GM10266 (cell line): ENCODE results near the gene CEP131.

ENCODE experiments used
- DNase-seq: peaks from one replicate; pipeline ENCODE4 v3.0.0; 2012; ENCODE audit errors: extremely low spot score
- TF ChIP-seq, protein P1 (sequence below): IDR thresholded peaks from 2 replicates; pipeline ENCODE4 v1.5.1; 2012; ENCODE audit warnings: mild to moderate bottlenecking, low read depth; ENCODE audit not compliant: control insufficient read depth, insufficient read depth; ENCODE audit errors: missing control alignments

The CEP131 gene

GRCh38 chr17:81243333-81243664, 20.5 kb upstream of the CEP131 start:
- TF ChIP-seq, protein P1, sequence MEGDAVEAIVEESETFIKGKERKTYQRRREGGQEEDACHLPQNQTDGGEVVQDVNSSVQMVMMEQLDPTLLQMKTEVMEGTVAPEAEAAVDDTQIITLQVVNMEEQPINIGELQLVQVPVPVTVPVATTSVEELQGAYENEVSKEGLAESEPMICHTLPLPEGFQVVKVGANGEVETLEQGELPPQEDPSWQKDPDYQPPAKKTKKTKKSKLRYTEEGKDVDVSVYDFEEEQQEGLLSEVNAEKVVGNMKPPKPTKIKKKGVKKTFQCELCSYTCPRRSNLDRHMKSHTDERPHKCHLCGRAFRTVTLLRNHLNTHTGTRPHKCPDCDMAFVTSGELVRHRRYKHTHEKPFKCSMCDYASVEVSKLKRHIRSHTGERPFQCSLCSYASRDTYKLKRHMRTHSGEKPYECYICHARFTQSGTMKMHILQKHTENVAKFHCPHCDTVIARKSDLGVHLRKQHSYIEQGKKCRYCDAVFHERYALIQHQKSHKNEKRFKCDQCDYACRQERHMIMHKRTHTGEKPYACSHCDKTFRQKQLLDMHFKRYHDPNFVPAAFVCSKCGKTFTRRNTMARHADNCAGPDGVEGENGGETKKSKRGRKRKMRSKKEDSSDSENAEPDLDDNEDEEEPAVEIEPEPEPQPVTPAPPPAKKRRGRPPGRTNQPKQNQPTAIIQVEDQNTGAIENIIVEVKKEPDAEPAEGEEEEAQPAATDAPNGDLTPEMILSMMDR = no peak
- no peak for DNase-seq

GRCh38 chr17:81242421-81243332, 19.9 kb upstream of the CEP131 start:
- TF ChIP-seq, protein P1 = no peak
- no peak for DNase-seq

GRCh38 chr17:81241648-81242420, 19.1 kb upstream of the CEP131 start:
- DNase-seq = peak; percentile 88
- TF ChIP-seq, protein P1 = peak; percentile 89

- DNase-seq = no peak
- TF ChIP-seq, protein P1 = no peak
Measured at GRCh38 chr17:81241203-81241602, 18.4 kb upstream of the CEP131 start.

DNA sequence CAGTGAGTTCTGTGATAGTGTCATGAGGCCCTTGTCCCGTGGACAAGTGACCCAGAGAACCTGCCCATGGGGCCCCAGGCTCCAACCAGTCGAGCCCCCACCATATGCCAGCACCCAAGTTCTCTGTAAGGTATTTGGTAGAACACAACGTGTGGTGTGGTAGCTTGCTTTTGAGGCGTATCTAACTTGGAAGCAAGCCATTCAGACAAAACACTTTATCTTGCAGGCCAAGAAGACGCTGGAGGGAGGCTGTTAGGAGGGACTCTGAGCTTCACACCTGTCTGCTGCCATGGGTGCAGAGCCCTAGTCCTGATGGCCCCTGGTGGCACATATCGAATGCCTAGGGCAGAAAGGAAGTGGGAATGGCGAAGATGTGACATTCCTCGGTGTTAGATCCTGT, 18.0 kb upstream of the CEP131 start:
- DNase-seq = no peak
- TF ChIP-seq, protein P1 = no peak

GRCh38 chr17:81239714-81240555, 17.2 kb upstream of the CEP131 start:
- peak; percentile 70 for DNase-seq
- TF ChIP-seq, protein P1 = no peak
